ENCODE data around the gene EHBP1. TPM values are rescaled to one million over a fixed set of nuclear protein-coding genes. Genes with fewer than 3 reads are reported as not detected.

The EHBP1 gene
- total RNA-seq, result 100 to 1,000 TPM in 3 of 4 donors, 10 to 100 TPM in 1; 52.6 to 167 (median 135) TPM

DNA sequence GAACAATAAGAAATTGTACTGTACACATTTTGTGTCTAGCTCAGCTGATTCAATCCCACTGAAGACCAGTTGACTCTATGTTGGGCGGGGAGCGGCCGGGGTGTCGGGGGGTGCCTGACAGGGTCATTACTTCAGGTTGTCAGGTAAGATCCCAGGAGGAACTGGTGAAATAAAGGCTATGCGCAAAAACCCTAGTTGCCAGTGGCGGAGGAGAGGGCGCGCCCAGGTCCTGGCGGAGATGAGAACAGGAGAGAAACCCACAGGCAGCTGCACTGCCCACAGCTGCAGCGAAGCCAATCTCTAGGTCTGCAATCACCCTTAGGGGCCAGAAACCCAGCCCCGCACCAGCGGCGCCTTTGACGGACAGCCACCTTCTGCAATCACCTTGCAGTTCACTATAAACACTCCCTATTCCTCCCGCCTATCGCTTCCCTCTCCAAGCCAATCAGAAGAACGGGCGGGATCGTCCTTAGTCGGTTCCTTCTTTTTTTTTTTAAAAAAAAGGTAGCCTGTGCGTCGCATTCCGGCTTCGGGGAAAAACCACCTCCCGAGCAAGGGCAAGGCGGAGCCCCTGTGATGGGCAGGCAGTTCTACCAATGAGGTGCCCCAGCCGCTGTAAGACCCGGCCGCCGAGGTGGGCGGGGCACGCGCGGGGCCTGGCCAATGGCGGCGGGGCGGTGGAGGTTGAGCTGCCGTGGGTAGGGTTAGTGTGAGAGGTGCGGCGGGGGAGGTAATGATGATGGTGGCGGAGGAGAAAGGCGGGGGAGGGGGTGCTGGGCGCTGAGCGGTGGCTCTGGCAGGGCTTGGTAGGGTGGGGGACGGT lies at the start of gene EHBP1:
Gene EHBP1 (plus strand): TSS at position 707 of the 823 bp plus-strand sequence. CDS start 1,479 bp downstream, outside the sequence.
- intact Hi-C loops (cut with DNase I; ENCODE audit: low total_unique reads), result no loop called here
- H3K4me3 ChIP-seq, result peak within 1 kb of the TSS; percentile 96 to 100
- TF ChIP-seq CTCF (IDR thresholded peaks at IDR 0.05) (no peak), POLR2A (IDR thresholded peaks at IDR 0.05) (peak; percentile 75 to 78)
- H3K27me3 ChIP-seq, result no peaks in the 10 kb centered on the region
- peak; percentile 99 to 100 for DNase-seq
- no peaks in the 10 kb centered on the region for H3K36me3 ChIP-seq
- no peaks in the 10 kb centered on the region for H3K9me3 ChIP-seq
- H3K4me1 ChIP-seq, result no peaks in the 10 kb centered on the region
- peak within 1 kb of the TSS; percentile 97 to 98 for H3K27ac ChIP-seq

DNA sequence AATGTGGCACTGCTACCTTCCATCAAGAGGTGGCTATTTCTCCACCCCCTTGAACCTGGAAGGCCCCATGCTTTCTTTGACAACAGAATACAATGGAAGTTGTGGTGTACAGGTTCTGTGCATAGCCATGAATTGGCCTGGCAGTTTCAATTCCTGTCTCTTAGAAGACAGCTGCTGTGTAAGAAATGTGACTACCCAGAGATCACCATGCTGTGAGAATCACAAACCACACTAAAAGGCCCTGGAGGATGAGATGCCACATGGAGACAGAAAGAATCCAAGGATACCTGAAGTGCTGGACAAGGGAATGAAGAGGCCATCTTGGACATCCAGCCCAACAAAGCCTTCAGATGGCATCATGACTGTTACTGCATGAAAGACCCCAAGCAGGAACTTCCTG lies 47.7 kb upstream of the EHBP1 start:
- peaks cover 0 to 13% of the 10 kb centered on the region in 2 donors for H3K4me1 ChIP-seq
- H3K27me3 ChIP-seq, result no peaks in the 10 kb centered on the region
- no peak for DNase-seq
- no peak overlapping the region for H3K27ac ChIP-seq
- intact Hi-C loops (cut with DNase I; ENCODE audit: low total_unique reads), result no loop called here
- no peak overlapping the region for H3K4me3 ChIP-seq
- no peak for TF ChIP-seq POLR2A (IDR thresholded peaks at IDR 0.05)
- no peak for TF ChIP-seq CTCF (IDR thresholded peaks at IDR 0.05)
- H3K9me3 ChIP-seq, result no peaks in the 10 kb centered on the region
- H3K36me3 ChIP-seq, result no peaks in the 10 kb centered on the region

DNA sequence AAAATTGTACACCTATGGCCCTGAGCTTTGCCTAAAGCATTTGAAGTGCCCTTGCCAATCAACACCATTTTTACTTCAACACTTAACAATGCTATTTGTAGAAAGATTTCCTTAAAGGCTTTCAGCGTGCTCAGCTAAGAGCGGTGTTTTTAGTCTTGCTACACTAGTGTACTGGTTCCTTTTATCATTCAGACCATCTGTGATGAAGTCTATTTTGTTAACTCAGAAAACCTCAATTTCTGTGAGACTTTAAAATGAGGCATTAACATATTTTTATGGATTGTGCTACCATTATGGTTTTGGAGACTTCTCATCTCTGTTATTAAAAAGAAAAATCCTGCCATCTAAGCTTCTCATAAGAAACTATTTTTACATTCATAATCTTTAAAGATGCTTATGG lies 46.6 kb upstream of the EHBP1 start:
- TF ChIP-seq CTCF (IDR thresholded peaks at IDR 0.05), result no peak
- no peak for TF ChIP-seq POLR2A (IDR thresholded peaks at IDR 0.05)
- no peaks in the 10 kb centered on the region for H3K27me3 ChIP-seq
- intact Hi-C loops (cut with DNase I; ENCODE audit: low total_unique reads), result no loop called here

GRCh38 chr2:62660087-62660486 lies 45.4 kb upstream of the EHBP1 start:
- Histone ChIP-seq H3K36me3 (no peaks in the 10 kb centered on the region), H3K9me3 (no peaks in the 10 kb centered on the region), H3K4me3 (no peak overlapping the region), H3K27ac (peak overlapping the region; percentile 77 to 85), H3K4me1 (peaks cover 0 to 18% of the 10 kb centered on the region in 2 donors), H3K27me3 (no peaks in the 10 kb centered on the region)
- no peak for TF ChIP-seq POLR2A (IDR thresholded peaks at IDR 0.05)
- no peak for TF ChIP-seq CTCF (IDR thresholded peaks at IDR 0.05)
- intact Hi-C loops (cut with DNase I; ENCODE audit: low total_unique reads), result no loop called here
- DNase-seq, result no peak

More for the DNA sequence above, 46.6 kb upstream of the EHBP1 start:
- Histone ChIP-seq H3K4me1 (peaks cover 0 to 13% of the 10 kb centered on the region in 2 donors), H3K27ac (peak overlapping the region in 1 of 2 donors; percentile 85), H3K36me3 (no peaks in the 10 kb centered on the region), H3K4me3 (no peak overlapping the region), H3K9me3 (no peaks in the 10 kb centered on the region)
- no peak for DNase-seq

GRCh38 chr2:62660582-62661262 lies 44.8 kb upstream of the EHBP1 start:
- no peak for TF ChIP-seq CTCF (IDR thresholded peaks at IDR 0.05)
- H3K4me1 ChIP-seq, result peaks cover 0 to 23% of the 10 kb centered on the region in 2 donors
- peak overlapping the region; percentile 77 to 85 for H3K27ac ChIP-seq

More at GRCh38 chr2:62660582-62661262, 44.8 kb upstream of the EHBP1 start:
- Histone ChIP-seq H3K36me3 (no peaks in the 10 kb centered on the region), H3K9me3 (no peaks in the 10 kb centered on the region), H3K27me3 (no peaks in the 10 kb centered on the region), H3K4me3 (no peak overlapping the region)
- intact Hi-C loops (cut with DNase I; ENCODE audit: low total_unique reads), result no loop called here
- no peak for DNase-seq

Data from uterus (tissue), 4 donors.